NCI-H1436 treated with DMSO at 0.1 percent for 48 hours (cell line): ENCODE data around the gene JARID2.

Source experiments
- DNase-seq: peaks from one replicate; lab custom pipeline; 2025; lab: John Stamatoyannopoulos, UW

Gene JARID2

DNA sequence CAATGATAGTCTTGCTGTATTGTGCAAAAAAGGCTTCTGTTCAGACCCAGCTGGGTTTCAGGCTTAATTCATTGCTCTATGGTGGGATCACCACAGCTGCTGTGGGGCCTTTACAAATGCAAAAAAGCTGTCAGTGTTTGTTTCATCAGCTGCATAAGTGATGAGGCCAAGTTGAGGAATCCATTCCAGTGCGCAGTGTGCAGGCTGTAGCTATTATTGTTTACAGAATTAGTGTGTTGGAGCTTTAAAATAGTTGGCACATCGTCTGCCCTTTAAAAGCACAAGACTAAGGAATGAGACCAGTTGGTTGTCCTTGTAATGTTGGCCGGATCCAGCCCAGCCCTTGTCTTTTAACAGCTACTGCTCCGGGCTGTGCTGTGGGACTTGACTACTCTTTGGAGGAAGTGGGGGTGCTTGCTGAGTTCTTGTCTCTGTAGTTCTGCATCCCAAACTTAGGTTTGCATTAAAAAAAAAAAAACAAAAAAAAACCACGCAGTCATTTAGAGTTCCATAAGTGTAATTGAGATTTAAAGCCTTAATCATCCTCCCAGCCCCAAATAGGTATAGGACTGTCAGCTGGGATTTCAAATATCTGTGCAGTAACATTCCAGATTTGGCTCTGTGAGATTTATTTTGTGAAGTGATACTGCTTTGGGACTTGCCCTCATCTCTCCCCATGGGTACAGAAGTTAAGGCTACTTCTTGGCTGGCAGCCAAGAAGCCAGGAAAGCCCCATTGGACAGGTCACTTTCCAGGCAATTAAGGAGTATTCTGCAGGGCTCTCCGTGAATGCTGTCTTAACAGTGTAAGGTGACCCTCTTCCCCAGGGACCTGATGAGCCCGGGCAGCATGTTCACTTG lies 19.3 kb downstream of the JARID2 start:
- DNase-seq = no peak

DNA sequence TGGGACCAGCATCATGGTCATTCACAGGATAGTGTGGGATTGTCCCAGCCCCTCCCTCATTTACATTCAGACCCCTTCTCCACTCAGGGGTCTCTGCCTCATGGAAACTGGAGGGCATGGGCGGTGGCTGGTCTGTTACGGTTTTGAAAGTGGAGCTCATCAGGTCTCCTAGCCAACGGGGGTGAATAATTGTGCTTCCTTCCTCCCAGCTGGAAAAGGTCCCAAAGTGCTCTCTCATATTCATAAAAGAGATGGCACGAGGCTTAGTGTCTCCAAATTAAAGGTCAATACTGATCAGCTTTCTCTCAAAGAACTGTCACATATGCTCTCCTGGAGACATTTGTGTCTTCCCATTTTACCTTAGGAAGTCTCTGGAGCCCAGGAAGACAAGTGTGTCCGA lies 19.9 kb downstream of the JARID2 start:
- DNase-seq = no peak

DNA sequence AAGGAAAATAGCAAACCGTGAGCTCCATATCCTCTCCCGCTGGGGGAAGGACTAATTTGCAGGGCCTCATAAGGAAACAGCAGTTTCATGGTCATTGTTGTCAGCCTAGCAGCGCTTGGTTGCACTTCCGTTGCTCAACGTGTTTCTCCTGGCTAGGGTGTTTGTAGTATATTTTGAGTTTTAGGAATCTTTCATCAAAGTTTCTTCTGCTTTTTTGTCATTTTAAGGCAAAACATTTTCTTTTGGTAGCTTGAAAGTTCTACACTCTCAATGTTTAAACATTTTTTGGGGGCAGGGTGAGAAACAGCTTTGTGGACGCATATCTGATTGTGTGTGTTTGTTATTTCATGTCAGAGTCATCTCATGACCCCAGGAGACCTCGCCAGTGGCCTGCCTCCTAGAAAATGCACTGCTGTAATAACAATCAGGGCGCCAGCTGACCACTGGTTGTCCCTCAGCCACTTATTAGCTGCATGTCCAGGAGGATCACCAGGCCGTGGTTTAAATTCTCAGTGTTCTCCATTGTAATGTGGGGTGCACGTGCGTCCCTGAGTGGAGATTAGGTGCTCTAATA lies 20.6 kb downstream of the JARID2 start:
- DNase-seq = no peak

DNA sequence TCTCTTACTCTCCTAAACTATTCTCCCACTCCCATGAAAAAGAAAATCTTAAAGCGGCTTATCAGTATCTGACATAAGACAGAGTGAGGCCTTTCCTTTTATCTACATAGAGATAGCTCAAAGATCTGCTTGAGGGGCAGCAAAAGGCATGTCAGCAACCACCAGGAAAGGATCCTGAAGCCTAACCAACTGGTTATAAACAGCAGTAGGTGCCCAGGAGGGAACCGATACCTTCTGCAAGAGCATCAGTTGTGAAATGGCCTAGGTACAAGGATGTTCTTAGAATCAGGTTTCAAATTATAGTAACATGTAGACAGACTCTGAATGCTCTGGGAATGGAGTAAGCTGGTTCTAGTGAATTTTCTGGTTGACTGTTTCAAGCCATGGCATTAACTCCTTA lies 21.4 kb downstream of the JARID2 start:
- no peak for DNase-seq

DNA sequence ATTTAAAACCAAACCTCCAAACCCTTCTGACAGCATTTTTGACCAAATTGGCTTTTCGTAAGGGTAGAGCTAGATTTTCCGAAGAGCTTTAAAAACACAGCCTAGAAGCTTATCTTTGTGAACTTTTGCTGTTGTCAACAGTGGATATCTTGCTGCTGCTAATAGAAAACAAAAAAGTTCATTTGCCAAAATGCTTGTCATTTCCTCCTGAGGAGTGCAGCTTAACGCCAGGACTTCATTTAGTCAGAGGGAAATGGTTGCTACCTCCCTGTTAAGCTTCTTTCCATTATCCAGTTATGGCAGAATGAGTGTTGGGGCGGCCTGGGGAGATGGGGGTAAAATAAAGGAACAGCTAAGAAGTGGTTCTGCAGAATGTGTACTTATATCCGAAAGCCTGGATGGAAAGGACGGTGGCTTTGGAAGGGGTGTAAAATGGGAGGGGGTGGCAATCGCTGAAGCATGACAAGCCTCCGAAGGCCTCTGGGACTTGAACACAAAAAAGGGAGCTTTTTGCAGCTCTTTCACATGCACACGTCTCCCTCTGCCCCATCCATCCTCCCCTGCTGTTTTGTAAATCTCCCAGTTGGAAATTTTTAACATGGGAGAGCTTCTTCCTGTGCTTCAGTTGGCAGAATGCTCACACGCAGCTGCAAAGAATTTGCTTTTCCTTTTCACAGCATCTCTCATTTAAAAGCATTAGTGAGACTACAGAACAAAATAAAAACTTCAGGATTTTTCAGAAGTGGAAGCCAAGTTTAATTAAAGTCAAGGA lies 22.5 kb downstream of the JARID2 start:
- no peak for DNase-seq

DNA sequence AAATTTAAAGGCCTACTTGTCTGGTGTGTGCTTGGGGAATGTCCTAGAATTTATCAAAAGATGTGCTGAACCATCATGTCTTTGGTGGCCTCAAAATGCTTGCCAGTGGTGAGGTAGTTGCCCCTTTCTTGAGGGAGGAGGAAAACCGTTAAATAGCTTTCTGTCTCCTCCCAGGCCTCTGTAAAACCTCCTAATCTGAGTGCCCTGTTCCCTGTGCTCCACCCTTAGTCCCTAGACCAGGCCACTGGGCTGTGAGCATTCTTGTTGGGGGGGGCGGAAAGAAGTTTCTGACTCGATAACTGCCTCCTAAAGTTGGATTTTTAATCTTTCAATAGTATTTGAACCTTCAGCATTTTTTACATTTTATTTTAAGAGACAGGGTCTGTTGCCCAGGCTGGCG lies 23.1 kb downstream of the JARID2 start:
- DNase-seq = no peak

DNA sequence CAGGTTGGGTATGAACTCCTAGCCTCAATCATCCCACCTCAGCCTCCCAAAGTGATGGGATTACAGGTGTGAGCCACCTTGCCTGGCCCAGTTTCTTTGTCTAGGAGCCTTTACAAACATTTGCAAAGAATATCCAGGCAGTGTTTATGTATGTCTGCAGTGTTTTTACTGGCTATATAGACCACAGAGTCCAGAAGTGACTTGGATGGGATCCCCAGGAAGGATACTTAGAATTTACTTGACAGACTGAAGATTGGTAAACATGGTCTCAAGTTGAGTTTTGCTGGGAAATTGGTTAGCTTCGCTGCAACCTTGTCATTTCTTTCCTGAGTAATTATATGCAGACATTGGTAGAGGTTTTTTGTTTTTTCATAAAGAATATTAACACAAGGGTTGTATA lies 23.8 kb downstream of the JARID2 start:
- no peak for DNase-seq

DNA sequence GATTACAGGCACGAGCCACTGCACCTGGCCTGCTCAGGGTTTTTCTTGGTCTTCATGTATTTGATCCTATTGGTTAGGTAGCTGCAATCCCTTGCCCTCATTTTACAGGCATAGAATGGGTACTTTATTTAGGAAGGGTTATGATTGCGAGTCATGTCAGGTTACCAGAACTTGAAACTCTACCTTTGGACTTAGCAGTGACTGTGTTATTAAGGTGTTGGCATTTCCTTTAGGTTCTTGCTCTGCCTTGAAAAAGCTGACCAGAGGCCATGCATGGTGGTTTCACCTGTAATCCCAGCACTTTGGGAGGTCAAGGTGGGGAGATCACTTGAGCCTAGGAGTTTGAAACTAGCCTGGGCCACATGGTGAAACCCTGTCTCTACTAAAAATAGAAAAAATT lies 24.5 kb downstream of the JARID2 start:
- DNase-seq = no peak

DNA sequence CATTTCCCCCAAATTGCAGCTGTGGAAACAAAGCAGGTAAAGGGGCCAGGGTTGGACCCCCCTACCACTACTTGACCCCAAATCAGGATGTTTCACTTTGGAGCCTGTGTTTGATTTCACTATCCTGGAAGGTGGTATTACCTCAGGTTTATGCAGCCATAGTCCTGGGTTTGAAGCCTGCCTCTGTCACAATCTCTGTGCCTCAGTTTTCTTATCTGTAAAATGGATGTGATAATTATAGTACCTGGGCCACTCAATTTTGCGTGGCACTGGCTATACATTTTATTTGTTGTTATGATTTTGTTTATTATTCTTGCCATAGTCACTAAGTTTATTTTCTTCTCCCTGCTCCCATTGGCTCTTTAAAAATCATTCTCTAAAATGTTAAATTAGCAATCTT lies 26.7 kb downstream of the JARID2 start:
- DNase-seq = no peak

DNA sequence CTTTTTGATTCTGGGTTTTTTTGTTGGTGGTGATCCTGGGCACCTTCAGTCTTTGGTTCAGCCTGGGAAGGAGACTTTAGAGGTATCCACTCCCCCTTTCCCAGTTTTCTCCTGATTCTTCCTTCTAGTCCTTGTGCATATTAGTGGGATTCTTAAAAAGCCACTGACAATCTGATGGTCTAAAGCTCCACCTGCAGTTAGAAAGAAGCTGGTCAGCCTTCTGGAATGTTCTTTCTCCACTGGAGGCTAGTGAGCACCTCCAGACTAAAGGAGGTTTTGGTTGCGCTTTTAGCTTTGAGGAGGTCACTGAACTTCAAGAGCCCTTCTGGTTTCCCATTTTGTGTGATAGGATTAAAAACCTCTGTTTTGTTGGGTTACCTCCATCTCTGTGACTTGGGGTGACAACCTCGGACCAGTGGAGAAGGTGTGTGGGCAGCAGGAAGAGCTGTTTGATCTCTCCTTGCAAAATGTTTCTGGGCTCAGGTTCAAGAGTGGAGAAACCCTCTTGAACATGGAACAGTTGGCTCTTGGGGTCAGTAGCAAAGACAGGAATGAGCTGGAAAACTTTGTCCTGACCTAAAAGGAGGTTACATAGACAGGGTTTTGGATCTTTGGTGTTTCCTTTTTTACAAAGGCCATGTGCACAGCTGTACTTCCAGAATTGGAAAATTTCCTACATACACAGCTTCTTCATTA lies 29.0 kb downstream of the JARID2 start:
- no peak for DNase-seq

DNA sequence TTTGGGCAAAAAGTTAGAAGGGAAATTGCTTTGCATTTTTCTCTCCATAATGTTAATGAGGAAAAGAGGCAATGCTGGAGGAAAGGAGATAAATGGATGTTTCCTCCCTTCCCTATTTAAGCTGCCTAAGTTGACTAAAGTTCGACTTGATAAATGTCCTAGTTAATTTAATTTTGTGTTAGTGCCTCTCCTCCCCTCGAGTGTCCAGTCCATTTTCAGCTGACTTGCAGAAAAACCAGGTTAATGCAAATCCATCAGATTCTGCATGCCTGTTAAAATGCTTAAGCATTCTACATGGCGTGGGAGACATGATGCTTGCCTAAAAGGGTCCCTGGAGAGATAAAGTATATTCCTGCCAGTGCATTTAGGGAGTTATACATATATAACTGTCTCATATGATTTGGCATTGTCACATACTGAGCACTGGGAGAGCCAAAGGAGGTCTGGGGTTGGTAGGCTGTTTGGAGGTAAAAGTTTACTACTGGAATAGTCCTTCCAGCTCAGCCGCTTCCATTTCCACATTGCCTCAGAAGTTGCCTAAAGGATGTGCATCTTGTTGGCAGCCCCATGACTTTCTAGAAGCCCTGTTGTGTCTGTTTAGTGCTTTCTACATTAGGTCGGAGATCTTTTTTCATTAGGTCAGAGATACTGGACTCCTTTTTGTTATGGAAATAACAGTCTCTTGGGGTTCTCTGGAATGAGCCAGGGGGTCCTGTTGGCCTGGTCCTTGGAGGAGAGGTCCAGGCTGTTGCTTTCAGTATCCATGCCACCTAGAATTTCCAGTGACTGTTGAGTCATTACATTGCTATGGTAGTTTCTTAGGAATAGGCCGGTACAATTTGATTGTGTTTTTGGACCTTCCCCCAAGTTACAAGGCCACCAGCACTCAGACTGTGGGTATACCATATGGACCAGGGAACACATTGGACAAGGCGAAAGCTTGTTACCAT lies 30.4 kb downstream of the JARID2 start:
- no peak for DNase-seq

DNA sequence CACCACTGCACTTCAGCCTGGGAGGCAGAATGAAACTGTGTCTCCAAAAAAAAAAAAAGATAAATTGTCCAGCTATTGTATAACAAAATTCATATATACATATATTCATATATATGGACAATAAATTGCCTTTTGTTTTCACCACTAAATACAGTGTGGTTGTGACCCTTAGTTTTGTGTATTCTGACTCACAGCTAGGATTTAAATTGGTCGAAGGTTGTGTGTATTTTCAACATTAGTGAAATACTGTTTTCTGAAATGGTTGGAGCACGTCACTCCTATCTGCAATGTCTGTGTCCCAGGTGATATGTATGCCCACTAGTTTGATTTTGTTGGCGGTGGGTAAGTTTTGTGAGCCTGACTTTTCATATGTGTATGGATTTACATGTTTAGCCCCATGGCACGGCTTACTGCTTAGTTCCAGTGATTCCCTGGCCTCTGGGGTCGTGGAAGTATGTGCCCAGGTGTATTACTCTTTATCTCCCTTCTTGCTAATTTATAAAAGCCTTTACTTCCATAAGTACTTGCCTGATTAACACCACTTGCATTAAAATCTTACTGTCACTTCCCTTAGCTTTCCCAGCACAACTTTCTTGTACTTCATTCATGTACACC lies 33.3 kb downstream of the JARID2 start:
- DNase-seq = no peak

DNA sequence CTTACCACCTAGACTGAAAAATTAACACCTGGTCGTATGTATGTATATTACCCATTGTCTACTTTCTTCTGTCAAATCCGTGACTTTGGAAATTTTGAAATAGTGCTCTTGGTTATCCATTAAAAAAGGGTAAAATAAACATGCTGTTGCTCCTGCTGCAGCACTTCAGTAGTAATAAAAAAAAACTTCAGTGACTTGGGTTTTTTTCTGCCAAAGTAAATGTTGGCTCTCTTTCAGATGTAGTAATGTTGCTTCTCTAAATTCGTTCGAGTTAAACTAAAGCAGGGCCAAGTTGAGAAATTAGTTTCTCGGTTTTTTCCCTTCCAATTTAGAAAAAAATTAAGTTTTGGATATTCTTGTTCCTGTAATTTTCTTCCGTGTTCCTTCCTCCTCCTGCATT lies 34.2 kb downstream of the JARID2 start:
- no peak for DNase-seq

DNA sequence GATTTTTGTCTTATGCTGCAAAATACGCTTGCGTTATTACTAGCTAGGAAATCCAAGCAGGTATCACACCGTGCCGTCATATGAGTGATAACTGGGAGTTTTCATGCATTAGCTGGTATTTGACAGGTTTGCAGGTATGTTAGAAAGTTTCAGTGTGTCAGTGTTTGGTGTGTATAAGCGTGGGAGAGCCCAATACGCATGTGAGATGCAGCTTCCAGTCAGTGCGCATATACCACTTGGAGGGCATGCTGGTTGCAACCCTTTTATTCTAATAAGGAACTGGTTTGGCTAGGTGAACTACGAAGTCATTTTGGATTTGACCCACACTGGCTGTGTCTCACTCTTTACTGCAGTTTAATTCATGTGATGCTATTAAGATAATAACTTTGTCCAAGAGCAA lies 35.1 kb downstream of the JARID2 start:
- no peak for DNase-seq

DNA sequence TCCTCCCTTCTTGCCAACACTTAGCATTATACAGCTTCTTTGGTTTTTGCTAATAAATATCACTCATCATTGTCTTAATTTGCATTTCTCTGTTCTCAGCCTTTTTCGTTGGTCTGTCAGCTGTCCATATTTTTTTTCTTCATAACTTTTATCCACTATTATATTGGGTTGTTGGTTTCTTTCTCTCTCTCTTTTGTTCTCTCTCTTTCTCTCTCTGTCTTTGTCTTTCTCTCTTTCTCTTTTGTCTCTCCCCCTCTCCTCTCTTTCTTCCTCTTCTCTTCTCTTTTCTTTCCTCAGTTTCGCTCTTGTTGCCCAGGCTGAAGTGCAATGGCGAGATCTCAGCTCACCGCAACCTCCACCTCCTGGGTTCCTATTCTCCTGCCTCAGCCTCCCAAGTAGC lies 36.5 kb downstream of the JARID2 start:
- DNase-seq = no peak

DNA sequence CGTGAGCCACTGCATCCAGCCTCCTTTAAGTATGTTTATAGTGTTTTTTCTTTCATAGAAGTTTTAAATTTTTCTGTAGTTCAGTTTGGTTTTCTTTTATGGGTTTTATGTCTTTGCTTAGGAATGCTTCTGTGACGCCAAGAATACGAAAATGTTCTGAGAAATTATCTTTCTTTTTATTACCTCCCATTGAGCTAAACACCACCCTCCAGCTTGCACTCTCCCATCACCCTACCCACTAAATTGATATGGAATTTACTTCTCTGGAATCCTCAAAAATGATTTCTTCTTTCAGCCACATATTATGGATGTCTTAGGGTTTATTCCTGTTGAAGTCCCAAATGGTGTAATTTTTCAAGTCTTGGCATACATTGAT lies 38.1 kb downstream of the JARID2 start:
- DNase-seq = no peak

DNA sequence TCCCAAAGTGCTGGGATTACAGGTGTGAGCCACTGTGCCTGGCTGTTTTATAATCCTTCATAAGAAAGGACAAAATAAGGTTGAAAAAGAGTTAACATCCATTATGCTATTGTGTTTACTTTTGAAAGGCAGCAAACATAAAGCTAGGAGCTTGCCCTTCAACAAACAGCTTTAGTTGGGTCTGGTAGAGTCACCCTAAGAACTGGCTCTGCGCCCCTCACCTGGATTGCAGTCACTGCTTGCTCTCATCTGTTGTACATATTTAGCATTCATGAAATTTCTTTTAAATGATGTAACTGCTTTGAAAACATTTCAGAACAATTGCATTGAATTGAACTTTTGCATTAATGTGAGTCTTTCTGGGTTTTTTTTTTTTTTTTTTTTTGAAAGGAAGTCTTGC lies 38.9 kb downstream of the JARID2 start:
- no peak for DNase-seq

DNA sequence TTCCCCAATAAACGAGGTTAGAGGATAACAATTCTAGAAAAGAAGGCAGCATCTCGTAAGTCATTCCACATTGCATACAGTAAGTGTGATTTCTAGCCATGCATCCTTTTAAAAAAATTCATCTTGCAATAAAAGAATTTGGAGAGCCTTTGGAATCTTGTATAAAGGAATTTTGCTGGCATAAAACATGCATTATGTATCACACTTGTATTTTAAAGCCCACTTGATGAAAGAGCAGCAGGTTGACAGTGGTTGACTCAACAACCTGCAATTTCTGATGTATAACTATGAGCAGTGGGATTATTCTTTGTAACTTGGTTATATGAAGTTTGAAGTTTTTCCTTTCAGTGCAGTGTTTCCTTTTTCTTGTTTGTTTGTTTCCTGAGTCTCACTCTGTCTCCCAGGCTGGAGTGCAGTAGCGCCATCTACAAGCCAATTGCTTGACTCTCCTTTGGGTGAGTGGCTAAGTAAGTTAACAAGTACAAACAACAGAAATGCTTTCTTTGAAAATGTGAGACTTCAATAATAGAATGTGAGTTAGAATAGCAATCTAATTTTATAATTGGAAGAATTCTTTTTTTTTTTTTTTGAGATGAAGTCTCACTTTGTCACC lies 39.9 kb downstream of the JARID2 start:
- no peak for DNase-seq

DNA sequence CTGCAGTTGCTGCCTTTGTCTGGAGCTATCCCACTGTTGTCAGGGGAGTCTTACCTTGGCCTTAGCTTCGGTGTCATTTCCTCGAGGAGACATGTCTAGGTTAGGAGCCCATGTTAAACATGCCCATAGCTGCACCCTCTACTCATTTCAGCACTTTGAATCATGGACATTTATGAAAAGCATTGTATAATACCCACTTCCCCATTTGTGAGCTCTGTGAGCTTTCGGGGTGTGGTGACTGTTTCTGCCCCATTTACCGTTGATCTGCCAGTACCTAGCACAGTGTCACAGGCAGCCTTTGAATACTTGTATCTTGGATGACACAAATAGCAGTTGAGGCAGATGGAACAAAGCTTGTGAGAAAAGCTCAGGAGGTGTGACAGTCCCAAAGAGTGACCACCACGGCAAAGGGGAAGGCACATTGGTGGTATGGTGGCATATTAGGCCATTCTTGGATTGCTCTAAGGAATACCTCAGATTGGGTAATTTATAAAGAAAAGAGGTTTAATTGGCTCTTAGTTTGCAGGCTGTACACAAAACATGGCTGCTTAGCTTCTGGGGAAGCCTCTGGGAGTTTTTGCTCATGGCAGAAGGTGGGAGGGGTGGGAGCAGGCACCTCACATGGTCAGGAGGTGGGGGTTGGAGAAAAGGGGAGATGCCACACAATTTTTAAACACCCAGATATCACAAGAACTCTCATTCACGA lies 42.0 kb downstream of the JARID2 start:
- DNase-seq = no peak

DNA sequence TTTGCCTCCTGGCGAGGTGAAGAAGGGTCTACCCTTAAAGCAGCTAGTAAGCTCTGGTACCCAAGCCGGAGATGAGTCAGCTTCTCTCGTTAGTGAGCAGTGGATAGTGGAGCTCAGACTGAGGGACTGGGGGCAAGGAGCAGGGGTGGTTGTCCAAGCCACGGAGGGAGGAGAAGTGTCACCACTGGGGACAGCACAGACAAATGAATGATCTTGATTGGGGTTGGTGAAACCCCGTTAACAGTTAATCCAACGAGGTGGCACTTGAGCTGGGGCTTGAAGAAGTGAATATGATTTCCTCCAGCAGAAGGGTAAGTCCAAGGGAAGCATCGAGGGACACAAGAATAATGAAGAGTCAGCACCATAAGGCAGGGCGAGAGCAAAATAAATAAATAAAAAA lies 43.0 kb downstream of the JARID2 start:
- no peak for DNase-seq
